Sigmoid colon (tissue), 3 donors: ENCODE measurements around the gene MLEC.

Source experiments
- CTCF ChIP-seq, 4 experiments: fragments of 450-650 bp in 3 of 4; fragments of 200-600 bp in 1 of 4; IDR thresholded peaks; one replicate each; pipeline ENCODE4 v1.5.1; 2016 to 2019; ENCODE audit warnings: antibody characterized with exemption in 4 of 4, mild to moderate bottlenecking in 3 of 4, moderate library complexity in 2 of 4
- POLR2A ChIP-seq, 2 donors: fragments of 450-650 bp; IDR thresholded peaks; one replicate each; pipeline ENCODE4 v1.6.1; 2016; ENCODE audit warnings: antibody characterized with exemption in 2 of 2, mild to moderate bottlenecking in 2 of 2, moderate library complexity in 2 of 2

- no peak for TF ChIP-seq CTCF (IDR thresholded peaks at IDR 0.05)
- TF ChIP-seq POLR2A (IDR thresholded peaks at IDR 0.05) = no peak
These were observed 32.1 kb downstream of the MLEC start for GRCh38 chr12:120719072-120719471.
